ENCODE data around the gene ETDC. TPM values are rescaled to one million over a fixed set of nuclear protein-coding genes. Genes with fewer than 3 reads are reported as not detected.

Gene ETDC
- total and polyA plus RNA-seq, 2 of the 4 experiments (the other 2 are of a cell fraction) = not detected

DNA sequence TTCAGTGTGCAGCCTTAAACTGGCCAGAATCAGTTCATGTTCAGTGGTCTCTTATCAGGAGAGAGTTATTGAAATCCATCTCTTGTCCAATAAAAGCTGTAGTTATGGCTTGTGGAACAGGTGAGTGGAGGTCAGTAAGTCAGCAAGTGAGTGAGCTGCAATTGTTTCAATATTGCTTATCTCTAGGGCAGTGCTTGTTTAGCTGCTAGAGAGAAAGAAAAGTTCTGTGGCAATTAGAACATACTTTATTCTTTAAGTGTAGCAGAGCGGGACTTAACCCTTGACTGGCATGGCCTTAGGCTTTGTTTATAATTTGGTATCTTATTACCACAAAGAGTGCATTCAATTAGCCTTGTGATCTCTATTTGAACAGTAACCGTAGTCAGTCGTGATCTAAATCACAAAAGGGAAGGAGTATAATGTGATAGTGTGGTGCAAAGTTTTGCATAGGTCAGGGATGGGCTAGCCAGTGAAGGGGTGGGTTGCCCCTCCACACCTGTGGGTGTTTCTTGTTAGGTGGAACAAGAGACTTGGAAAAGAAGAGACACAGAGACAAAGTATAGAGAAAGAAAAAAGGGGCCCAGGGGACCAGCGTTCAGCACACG lies 6.9 kb upstream of the ETDC start:
- dilution Hi-C loops (cut with HindIII; ENCODE audit: low sequenced_read_pairs, unreplicated experiment) = no loop called here
- H2BK20ac ChIP-seq (ENCODE audit: low read depth, low read length) = no peak overlapping the region
- CTCF ChIA-PET = no interaction called here
- ATAC-seq (ENCODE audit: low read depth) (no peak), DNase-seq (no peak)
- POLR2A ChIA-PET (ENCODE audit: unreplicated experiment) = no interaction called here
- no TSS peak for BruUV-seq (replicated peaks)
- no peaks in the 10 kb centered on the region for H3K36me3 ChIP-seq (ENCODE audit: control insufficient read depth, insufficient read depth, low read length)
- H3K4ac ChIP-seq (ENCODE audit: low read depth, low read length) = no peak overlapping the region
- no peak overlapping the region for H2BK120ac ChIP-seq (ENCODE audit: low read depth, low read length)
- no peaks in the 10 kb centered on the region for H3K4me1 ChIP-seq (ENCODE audit: control insufficient read depth, insufficient read depth, low read length)
- H4K5ac ChIP-seq (ENCODE audit: low read depth, low read length) = no peak overlapping the region
- H2AK9ac ChIP-seq (replicated peaks; ENCODE audit: low read depth, low read length, poor library complexity) = no peak overlapping the region
- H3K56ac ChIP-seq (ENCODE audit: extremely low read depth, insufficient read depth, low read length) = no peak overlapping the region
- H3K9me3 ChIP-seq (ENCODE audit: control insufficient read depth, insufficient read depth, low read length) = no peaks in the 10 kb centered on the region
- no peak overlapping the region for H3K4me3 ChIP-seq (ENCODE audit: insufficient read depth, low read depth, low read length)
- no CpG with 5 or more reads among the region's 5 CpGs for WGBS, 2 experiments (ENCODE audit: extremely low coverage in 2 of 2, insufficient read length in 1 of 2)
- H4K20me1 ChIP-seq (ENCODE audit: insufficient read depth, low read length) = no peaks in the 10 kb centered on the region
- no peak overlapping the region for H3K14ac ChIP-seq (replicated peaks; ENCODE audit: low read depth, low read length)
- H2AFZ ChIP-seq (replicated peaks; ENCODE audit: low read length, poor library complexity) = no peak overlapping the region
- H4K8ac ChIP-seq (ENCODE audit: low read depth in 2 of 2, low read length in 2 of 2) = no peak overlapping the region
- no peaks in the 10 kb centered on the region for H3K9me1 ChIP-seq (ENCODE audit: insufficient read depth, low read length)
- peaks cover 0 to 3% of the 10 kb centered on the region in 2 experiments; a peak in 2 of 4 replicates for H3K79me1 ChIP-seq (ENCODE audit: low read depth in 1 of 2, low read length in 2 of 2)
- no peak overlapping the region for H2BK5ac ChIP-seq (ENCODE audit: low read depth, low read length, poor library complexity, severe bottlenecking)
- H2AK5ac ChIP-seq (ENCODE audit: low read depth, low read length) = no peak overlapping the region
- H3K4me2 ChIP-seq (ENCODE audit: low read depth, low read length) = no peak overlapping the region
- H3K23ac ChIP-seq (ENCODE audit: low read depth, low read length) = no peak overlapping the region
- intact Hi-C loops (cut with micrococcal nuclease) = no loop called here
- no peak overlapping the region for H3K9ac ChIP-seq (ENCODE audit: low read depth, low read length)
- H2BK15ac ChIP-seq (ENCODE audit: low read depth, low read length) = no peak overlapping the region
- no peak overlapping the region for H3K18ac ChIP-seq (ENCODE audit: low read depth, low read length)
- no peak for TF ChIP-seq RCOR1 (IDR thresholded peaks at IDR 0.05; ENCODE audit: insufficient replicate concordance, low read length)
- TF ChIP-seq, protein P1, sequence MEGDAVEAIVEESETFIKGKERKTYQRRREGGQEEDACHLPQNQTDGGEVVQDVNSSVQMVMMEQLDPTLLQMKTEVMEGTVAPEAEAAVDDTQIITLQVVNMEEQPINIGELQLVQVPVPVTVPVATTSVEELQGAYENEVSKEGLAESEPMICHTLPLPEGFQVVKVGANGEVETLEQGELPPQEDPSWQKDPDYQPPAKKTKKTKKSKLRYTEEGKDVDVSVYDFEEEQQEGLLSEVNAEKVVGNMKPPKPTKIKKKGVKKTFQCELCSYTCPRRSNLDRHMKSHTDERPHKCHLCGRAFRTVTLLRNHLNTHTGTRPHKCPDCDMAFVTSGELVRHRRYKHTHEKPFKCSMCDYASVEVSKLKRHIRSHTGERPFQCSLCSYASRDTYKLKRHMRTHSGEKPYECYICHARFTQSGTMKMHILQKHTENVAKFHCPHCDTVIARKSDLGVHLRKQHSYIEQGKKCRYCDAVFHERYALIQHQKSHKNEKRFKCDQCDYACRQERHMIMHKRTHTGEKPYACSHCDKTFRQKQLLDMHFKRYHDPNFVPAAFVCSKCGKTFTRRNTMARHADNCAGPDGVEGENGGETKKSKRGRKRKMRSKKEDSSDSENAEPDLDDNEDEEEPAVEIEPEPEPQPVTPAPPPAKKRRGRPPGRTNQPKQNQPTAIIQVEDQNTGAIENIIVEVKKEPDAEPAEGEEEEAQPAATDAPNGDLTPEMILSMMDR (conservative IDR thresholded peaks at IDR 0.05; ENCODE audit: low read depth, low read length) = no peak
- TF ChIP-seq BHLHE40 (IDR thresholded peaks at IDR 0.05; ENCODE audit: low read depth, low read length) = no peak
- TF ChIP-seq MAZ (IDR thresholded peaks at IDR 0.05; ENCODE audit: borderline replicate concordance, low read depth, low read length) = no peak
- no peak for TF ChIP-seq RFX5 (IDR thresholded peaks at IDR 0.05; ENCODE audit: low read depth, low read length)
- TF ChIP-seq, protein P2, sequence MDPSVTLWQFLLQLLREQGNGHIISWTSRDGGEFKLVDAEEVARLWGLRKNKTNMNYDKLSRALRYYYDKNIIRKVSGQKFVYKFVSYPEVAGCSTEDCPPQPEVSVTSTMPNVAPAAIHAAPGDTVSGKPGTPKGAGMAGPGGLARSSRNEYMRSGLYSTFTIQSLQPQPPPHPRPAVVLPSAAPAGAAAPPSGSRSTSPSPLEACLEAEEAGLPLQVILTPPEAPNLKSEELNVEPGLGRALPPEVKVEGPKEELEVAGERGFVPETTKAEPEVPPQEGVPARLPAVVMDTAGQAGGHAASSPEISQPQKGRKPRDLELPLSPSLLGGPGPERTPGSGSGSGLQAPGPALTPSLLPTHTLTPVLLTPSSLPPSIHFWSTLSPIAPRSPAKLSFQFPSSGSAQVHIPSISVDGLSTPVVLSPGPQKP (IDR thresholded peaks at IDR 0.05; ENCODE audit: borderline replicate concordance, low read depth, low read length) = no peak
- TF ChIP-seq RAD21 (IDR thresholded peaks at IDR 0.05; ENCODE audit: low read length) = no peak
- TF ChIP-seq POLR2A (IDR thresholded peaks at IDR 0.05; ENCODE audit: low read depth, low read length) = no peak
- TF ChIP-seq SMC3 (IDR thresholded peaks at IDR 0.05; ENCODE audit: low read depth, low read length) = no peak
- TF ChIP-seq MXI1 (IDR thresholded peaks at IDR 0.05; ENCODE audit: borderline replicate concordance, low read depth, low read length) = no peak
- no peak for TF ChIP-seq CEBPB (IDR thresholded peaks at IDR 0.05; ENCODE audit: low read depth, low read length)
- TF ChIP-seq FOS (IDR thresholded peaks at IDR 0.05; ENCODE audit: low read depth, low read length) = no peak
- TF ChIP-seq CHD1 (IDR thresholded peaks at IDR 0.05; ENCODE audit: low read depth, low read length) = no peak
- TF ChIP-seq, protein P3, sequence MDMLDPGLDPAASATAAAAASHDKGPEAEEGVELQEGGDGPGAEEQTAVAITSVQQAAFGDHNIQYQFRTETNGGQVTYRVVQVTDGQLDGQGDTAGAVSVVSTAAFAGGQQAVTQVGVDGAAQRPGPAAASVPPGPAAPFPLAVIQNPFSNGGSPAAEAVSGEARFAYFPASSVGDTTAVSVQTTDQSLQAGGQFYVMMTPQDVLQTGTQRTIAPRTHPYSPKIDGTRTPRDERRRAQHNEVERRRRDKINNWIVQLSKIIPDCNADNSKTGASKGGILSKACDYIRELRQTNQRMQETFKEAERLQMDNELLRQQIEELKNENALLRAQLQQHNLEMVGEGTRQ (IDR thresholded peaks at IDR 0.05; ENCODE audit: low read depth, low read length) = no peak
- TF ChIP-seq MAFK (IDR thresholded peaks at IDR 0.05; ENCODE audit: low read depth, low read length) = no peak
- TF ChIP-seq NFE2L2 (IDR thresholded peaks at IDR 0.05; ENCODE audit: low read depth, low read length) = no peak
- H4K91ac ChIP-seq (ENCODE audit: insufficient read depth, low read depth, low read length) = no peak overlapping the region
- in situ Hi-C loops (cut with MboI; ENCODE audit: low sequenced_read_pairs) = no loop called here
- no peaks in the 10 kb centered on the region for H3K27me3 ChIP-seq (ENCODE audit: control insufficient read depth, insufficient read depth, low read length)
- no peak overlapping the region for H3K27ac ChIP-seq (ENCODE audit: insufficient read depth, low read length)
